Astrocyte (in vitro differentiated cells and primary cell): ENCODE results near the gene HOXA1. TPM values are rescaled to one million over a fixed set of nuclear protein-coding genes. Genes with fewer than 3 reads are reported as not detected.

Experiments
- DNase-seq: peaks from one replicate; pipeline ENCODE4 v3.0.0-alpha.2; 2010; ENCODE audit warnings: low read depth
- FAIRE-seq: peaks from 2 replicates; lab custom pipeline; 2011; peaks lifted over from hg19 to GRCh38; lab: Jason Lieb, UNC
- H2AFZ ChIP-seq: 2 replicates; pipeline ENCODE4 v1.6.0; 2012; ENCODE audit warnings: low read depth, low read length, inconsistent platforms
- H3K27ac ChIP-seq: 2 replicates; pipeline ENCODE4 v1.5.1; 2011; ENCODE audit warnings: low read depth, low read length, inconsistent platforms
- H3K27me3 ChIP-seq: 2 replicates; pipeline ENCODE4 v1.6.0; 2011; ENCODE audit warnings: low read length, inconsistent platforms; ENCODE audit not compliant: insufficient read depth
- H3K36me3 ChIP-seq: 2 replicates; pipeline ENCODE4 v1.5.1; 2011; ENCODE audit warnings: low read length, inconsistent platforms; ENCODE audit not compliant: insufficient read depth
- H3K4me1 ChIP-seq: 2 replicates; pipeline ENCODE4 v1.5.1; 2011; ENCODE audit warnings: low read length, inconsistent platforms; ENCODE audit not compliant: insufficient read depth
- H3K4me2 ChIP-seq: 2 replicates; pipeline ENCODE4 v1.6.0; 2012; ENCODE audit warnings: low read length, inconsistent platforms
- H3K4me3 ChIP-seq: 2 replicates; pipeline ENCODE4 v1.5.1; 2011; ENCODE audit warnings: low read depth, mild to moderate bottlenecking, low read length, inconsistent platforms; ENCODE audit not compliant: insufficient read depth
- H3K79me2 ChIP-seq: 2 replicates; pipeline ENCODE4 v1.6.0; 2012; ENCODE audit warnings: mild to moderate bottlenecking, low read length, inconsistent platforms; ENCODE audit not compliant: insufficient read depth
- H3K9ac ChIP-seq: 2 replicates; pipeline ENCODE4 v1.6.0; 2012; ENCODE audit warnings: mild to moderate bottlenecking, low read length, inconsistent platforms
- H3K9me3 ChIP-seq: 2 replicates; pipeline ENCODE4 v1.5.1; 2012; ENCODE audit warnings: low read depth, mild to moderate bottlenecking, low read length, inconsistent platforms; ENCODE audit not compliant: insufficient read depth
- H4K20me1 ChIP-seq: 2 replicates; pipeline ENCODE4 v1.6.0; 2012; ENCODE audit warnings: low read length, inconsistent platforms; ENCODE audit not compliant: insufficient read depth
- H3K27ac Mint-ChIP-seq: one replicate; pipeline ENCODE4 v1.8.0; 2021; ENCODE audit warnings: mild to moderate bottlenecking, mixed read lengths; ENCODE audit not compliant: unreplicated experiment
- H3K27me3 Mint-ChIP-seq: one replicate; pipeline ENCODE4 v1.8.0; 2021; ENCODE audit warnings: low read depth, mixed read lengths; ENCODE audit not compliant: unreplicated experiment
- H3K36me3 Mint-ChIP-seq: one replicate; pipeline ENCODE4 v1.8.0; 2021; ENCODE audit warnings: low read depth, mixed read lengths; ENCODE audit not compliant: unreplicated experiment
- H3K4me1 Mint-ChIP-seq: one replicate; pipeline ENCODE4 v1.8.0; 2021; ENCODE audit warnings: low read depth, mixed read lengths; ENCODE audit not compliant: unreplicated experiment
- H3K4me3 Mint-ChIP-seq: one replicate; pipeline ENCODE4 v1.8.0; 2021; ENCODE audit warnings: mild to moderate bottlenecking, moderate library complexity, mixed read lengths; ENCODE audit not compliant: unreplicated experiment
- H3K9me3 Mint-ChIP-seq: one replicate; pipeline ENCODE4 v1.8.0; 2021; ENCODE audit warnings: mild to moderate bottlenecking, mixed read lengths; ENCODE audit not compliant: unreplicated experiment
- CTCF ChIP-seq: IDR thresholded peaks from 2 replicates; pipeline ENCODE4 v1.5.1; 2011; ENCODE audit warnings: low read depth, mild to moderate bottlenecking, inconsistent platforms, low read length, moderate library complexity; ENCODE audit not compliant: insufficient read depth
- EZH2 ChIP-seq: IDR thresholded peaks from 2 replicates; pipeline ENCODE4 v1.6.1; 2012; ENCODE audit warnings: mild to moderate bottlenecking, low read length, inconsistent platforms; ENCODE audit not compliant: insufficient read depth
- total RNA-seq: library from RNA; stranded (reverse); gene quantifications from 2 replicates; pipeline ENCODE4 v1.2.1, GENCODE V29; 2021

HOXA1 gene
- total RNA-seq, 1 donor from 2014 or later: 0.23 TPM

GRCh38 chr7:27095050-27095896 is 527 bp downstream of the HOXA1 start:
- Histone ChIP-seq H3K27me3 (peaks cover 77% of the 10 kb centered on the region), H3K4me2 (peak overlapping the region; percentile 91), H3K4me3 (peak overlapping the region; percentile 58), H3K9ac (no peak overlapping the region), H3K36me3 (no peaks in the 10 kb centered on the region), H3K79me2 (peaks cover 37% of the 10 kb centered on the region), H4K20me1 (peaks cover 8% of the 10 kb centered on the region), H3K27ac (no peak overlapping the region), H3K9me3 (no peaks in the 10 kb centered on the region), H3K4me1 (no peaks in the 10 kb centered on the region), H2AFZ (peak overlapping the region; percentile 71)
- H3K27me3 Mint-ChIP-seq: peaks cover 93% of the 10 kb centered on the region
- peak; percentile 12 for DNase-seq
- FAIRE-seq: no peak
- H3K9me3 Mint-ChIP-seq: peaks cover 35% of the 10 kb centered on the region
- no peak for TF ChIP-seq CTCF
- no peak for TF ChIP-seq EZH2
- H3K4me3 Mint-ChIP-seq: peak overlapping the region; percentile 83
- peak overlapping the region; percentile 94 for H3K27ac Mint-ChIP-seq
- peaks cover 2% of the 10 kb centered on the region for H3K36me3 Mint-ChIP-seq
- peaks cover 2% of the 10 kb centered on the region for H3K4me1 Mint-ChIP-seq

GRCh38 chr7:27094304-27095049 is 1.3 kb downstream of the HOXA1 start:
- no peaks in the 10 kb centered on the region for H3K9me3 ChIP-seq
- H3K27ac Mint-ChIP-seq: no peak overlapping the region
- H3K27me3 Mint-ChIP-seq: peaks cover 93% of the 10 kb centered on the region
- H3K27ac ChIP-seq: no peak overlapping the region
- peaks cover 8% of the 10 kb centered on the region for H4K20me1 ChIP-seq
- no peak overlapping the region for H3K4me2 ChIP-seq
- peaks cover 32% of the 10 kb centered on the region for H3K9me3 Mint-ChIP-seq
- no peak for TF ChIP-seq CTCF
- TF ChIP-seq EZH2: no peak
- FAIRE-seq (no peak), DNase-seq (no peak)
- H3K4me1 Mint-ChIP-seq: peaks cover 2% of the 10 kb centered on the region
- H3K27me3 ChIP-seq: peaks cover 77% of the 10 kb centered on the region
- no peak overlapping the region for H2AFZ ChIP-seq
- H3K4me1 ChIP-seq: no peaks in the 10 kb centered on the region
- no peak overlapping the region for H3K4me3 Mint-ChIP-seq
- H3K36me3 Mint-ChIP-seq: peaks cover 2% of the 10 kb centered on the region
- H3K9ac ChIP-seq: no peak overlapping the region
- peaks cover 32% of the 10 kb centered on the region for H3K79me2 ChIP-seq
- H3K4me3 ChIP-seq: no peak overlapping the region
- H3K36me3 ChIP-seq: no peaks in the 10 kb centered on the region
